HG02571 (cell line): ENCODE measurements around the gene PLAC8.
A peak's percentile ranks its signal among the peaks of the same experiment; 100 is the strongest.
"Not testable (repeated sequence)": the region's sequence is repeated elsewhere in the genome, so short reads cannot be mapped to it uniquely, and the experiment has no call there.

ENCODE experiments used
- ATAC-seq: cut with Tn5 transposase; IDR thresholded peaks from one replicate; pipeline ENCODE4 v1.9.1; 2021; ENCODE audit warnings: mild to moderate bottlenecking, moderate library complexity; ENCODE audit not compliant: unreplicated experiment

PLAC8 gene, protein sequence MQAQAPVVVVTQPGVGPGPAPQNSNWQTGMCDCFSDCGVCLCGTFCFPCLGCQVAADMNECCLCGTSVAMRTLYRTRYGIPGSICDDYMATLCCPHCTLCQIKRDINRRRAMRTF

GRCh38 chr4:83114576-83114975, at the start of gene PLAC8:
Gene PLAC8, minus strand, starts transcription at chr4:83114729. Its CDS starts 6,808 bp downstream, at chr4:83107921.
- ATAC-seq: peak; percentile 32

- no peak for ATAC-seq
These were observed 38.9 kb upstream of the PLAC8 start for GRCh38 chr4:83153417-83153816.

GRCh38 chr4:83152746-83153145, 38.2 kb upstream of the PLAC8 start:
- ATAC-seq: no peak

GRCh38 chr4:83151651-83152050, 37.1 kb upstream of the PLAC8 start:
- no peak for ATAC-seq

DNA sequence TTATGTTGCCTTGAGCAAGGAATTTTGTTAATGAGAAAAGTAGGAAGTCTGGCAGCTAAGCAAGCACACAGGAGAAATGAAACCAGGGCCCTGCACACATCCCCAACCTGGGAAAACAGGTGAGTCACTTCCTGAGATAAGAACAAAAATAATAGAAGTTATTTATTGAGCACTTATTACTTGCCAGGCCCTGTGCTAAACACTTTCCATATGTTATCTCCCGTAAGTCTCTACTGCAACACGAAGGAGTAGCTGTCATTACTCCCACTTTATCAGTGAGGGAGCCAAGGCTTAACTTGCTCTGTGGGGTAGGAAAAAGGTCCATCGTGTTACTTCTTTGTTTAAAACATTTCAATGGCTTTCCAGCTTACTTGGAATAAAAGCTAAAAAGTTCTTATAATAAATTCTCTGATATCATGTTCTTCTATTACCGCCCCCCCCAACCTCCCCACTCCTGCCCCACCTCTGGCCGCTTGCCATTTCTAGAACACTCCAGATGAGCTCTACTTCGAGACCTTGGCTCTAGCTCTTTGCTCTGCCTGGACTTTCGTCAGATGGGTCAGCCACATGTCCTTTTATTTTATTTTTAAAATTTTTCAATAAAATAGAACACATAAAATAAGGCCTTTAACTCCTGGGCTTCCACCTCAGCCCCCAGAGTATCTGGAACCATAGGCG, 36.3 kb upstream of the PLAC8 start:
- ATAC-seq: no peak

DNA sequence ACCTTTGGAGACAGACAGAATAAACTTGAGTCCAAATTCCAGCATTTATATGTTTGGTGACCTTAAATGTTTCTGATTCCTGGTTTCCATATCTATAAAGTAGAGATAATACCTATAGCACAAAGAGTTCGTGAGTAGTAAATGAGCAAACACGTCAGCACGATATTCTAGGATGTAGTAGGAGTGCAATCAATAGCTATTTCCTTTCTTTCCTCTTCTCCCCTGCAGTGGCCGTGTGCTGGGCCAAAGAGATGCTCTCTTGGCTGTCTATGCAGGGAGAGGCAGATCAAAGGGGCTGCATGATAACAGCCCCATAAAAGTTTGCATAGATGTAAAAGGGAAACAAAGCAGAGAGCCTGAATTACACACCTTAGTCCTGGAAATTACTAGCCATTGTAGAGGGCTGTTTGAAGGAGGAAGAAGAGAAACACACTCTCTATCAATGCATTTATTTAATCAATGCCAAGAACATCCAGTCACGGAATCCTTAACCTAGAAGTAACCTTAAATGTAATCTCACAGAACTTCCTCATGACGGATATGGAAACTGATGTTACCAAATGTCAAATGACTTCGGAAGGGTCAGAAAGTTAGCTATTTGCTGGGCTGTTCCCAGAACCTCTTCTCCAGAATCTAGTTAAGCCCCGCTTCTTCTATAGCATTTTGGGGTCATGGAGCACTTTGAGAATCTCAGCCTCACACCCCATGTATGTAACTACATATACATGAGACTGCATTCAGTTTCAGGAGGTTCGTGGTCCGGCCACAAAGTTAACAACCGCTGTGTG, 35.5 kb upstream of the PLAC8 start:
- ATAC-seq: no peak

GRCh38 chr4:83146841-83147240, 32.3 kb upstream of the PLAC8 start:
- ATAC-seq: no peak

- not testable (repeated sequence) for ATAC-seq
These were observed 31.2 kb upstream of the PLAC8 start for GRCh38 chr4:83145776-83146175.

GRCh38 chr4:83139514-83140156, 25.1 kb upstream of the PLAC8 start:
- no peak for ATAC-seq

DNA sequence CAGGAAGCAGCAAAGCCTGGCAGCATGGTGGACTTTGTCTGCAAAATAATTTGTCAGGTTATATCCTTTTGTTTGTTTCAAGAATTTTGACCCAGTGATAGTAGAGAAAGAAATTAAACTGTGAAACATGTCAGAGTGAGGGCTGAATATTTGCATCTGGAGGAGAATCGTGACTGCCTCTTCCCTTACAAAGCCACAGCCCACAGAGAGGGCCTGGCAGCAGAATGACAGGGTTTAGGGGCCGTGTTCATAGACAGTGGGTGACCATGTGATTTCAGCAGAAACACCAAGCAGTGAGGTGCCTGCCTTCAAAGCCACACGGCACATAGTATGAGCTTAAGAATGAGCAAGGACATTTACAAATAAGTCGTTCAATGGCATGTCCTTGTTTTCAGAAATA, 24.4 kb upstream of the PLAC8 start:
- ATAC-seq: no peak

- ATAC-seq: no peak
These were observed 17.5 kb upstream of the PLAC8 start for GRCh38 chr4:83132065-83132464.

DNA sequence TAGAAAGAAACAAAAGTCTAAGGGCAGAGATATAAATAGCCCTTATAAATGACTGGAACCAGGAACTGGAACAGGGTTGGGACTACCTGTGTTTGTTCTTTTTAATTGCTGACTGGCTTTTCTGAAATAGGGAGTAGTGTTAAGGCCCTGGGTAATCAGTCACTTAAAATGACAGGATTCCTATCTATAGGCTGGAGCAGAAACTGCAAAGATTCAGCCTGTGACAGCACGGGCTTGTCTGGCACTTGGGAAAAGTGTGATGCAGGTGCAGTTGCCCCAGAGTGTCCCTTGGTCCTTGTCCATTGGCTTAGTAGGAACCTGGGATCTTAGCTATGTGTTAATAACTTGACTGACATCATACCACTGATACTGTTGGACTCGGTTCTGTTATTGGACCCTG, 14.7 kb upstream of the PLAC8 start:
- no peak for ATAC-seq

GRCh38 chr4:83128240-83128929, 13.9 kb upstream of the PLAC8 start:
- no peak for ATAC-seq

GRCh38 chr4:83125738-83126141, 11.2 kb upstream of the PLAC8 start:
- ATAC-seq: no peak

DNA sequence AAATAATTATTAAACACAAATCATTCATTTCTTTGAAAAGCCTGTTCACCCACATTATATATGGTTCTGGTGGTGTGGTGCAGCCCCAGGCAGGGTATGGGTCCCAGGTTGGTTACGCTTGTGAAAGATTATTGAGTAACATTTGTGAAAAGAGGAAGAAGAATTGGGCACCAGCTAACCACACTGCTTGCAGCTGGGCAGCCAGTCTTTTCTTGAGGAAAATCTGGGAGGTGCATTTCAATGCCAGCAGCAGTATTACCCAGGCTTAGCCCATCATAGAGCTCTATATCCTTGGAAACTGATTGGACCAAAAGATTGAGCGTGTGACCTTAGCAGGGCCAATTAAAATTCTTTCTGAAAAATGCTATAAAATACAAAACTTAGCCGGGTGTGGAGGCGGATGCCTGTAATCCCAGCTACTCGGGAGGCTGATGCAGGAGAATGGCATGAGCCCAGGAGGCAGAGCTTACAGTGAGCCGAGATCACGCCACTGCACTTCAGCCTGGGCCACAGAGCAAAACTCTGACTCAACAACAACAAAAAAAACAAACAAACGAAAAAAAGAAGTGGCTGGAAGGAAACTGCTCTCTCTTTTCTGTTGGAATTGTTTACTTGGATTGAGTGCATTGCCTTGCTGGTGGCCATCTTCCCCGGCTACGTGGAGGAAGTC, 9.7 kb upstream of the PLAC8 start:
- ATAC-seq: no peak

DNA sequence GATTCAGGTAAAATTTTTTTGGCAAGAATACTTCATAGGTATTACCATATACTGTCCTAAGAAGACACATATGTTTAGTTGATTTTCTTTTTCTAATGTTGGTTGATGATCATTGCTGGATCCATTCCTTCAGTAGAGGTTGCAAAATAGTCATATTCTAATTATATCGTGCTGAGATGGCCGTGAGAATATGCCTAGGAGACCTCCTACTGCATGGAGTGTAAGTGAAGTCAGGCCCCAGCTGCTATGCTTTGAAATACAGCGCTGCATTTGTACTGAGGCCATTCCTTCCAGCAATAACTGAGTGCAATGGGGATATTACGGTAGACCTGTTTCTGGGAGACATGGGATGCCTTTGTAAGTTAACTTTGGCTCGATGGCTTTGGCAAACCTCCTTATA, 6.7 kb upstream of the PLAC8 start:
- no peak for ATAC-seq

GRCh38 chr4:83118869-83119268, 4.3 kb upstream of the PLAC8 start:
- ATAC-seq: no peak

GRCh38 chr4:83115656-83116285, 1.2 kb upstream of the PLAC8 start:
- no peak for ATAC-seq

DNA sequence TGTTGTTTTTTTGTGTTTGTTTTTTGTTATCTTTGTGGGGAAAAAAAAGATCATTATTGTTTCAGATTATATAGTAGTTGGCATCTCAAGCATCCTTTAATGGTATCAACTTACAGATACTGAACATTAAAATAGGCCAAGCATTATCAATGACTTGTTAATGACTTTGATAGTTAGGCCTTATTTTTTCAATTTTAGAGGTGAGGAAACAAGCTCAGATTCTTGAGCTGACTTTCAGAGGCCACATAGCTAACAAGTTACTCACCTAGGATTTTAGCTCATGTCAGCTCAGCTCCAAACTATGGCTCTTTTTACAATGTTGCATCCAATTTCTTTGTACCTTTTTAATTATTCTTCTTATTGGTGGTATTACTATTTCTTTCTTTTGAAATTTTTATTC, 471 bp upstream of the PLAC8 start:
- ATAC-seq: no peak

GRCh38 chr4:83113429-83113786, 1.1 kb downstream of the PLAC8 start:
- ATAC-seq: no peak
